Astrocyte (in vitro differentiated cells and primary cell): Measurements from ENCODE around the gene CSMD2.

ENCODE experiments used
- CTCF ChIP-seq: IDR thresholded peaks from 2 replicates; pipeline ENCODE4 v1.5.1; 2011; ENCODE audit warnings: low read depth, mild to moderate bottlenecking, inconsistent platforms, low read length, moderate library complexity; ENCODE audit not compliant: insufficient read depth
- EZH2 ChIP-seq: IDR thresholded peaks from 2 replicates; pipeline ENCODE4 v1.6.1; 2012; ENCODE audit warnings: mild to moderate bottlenecking, low read length, inconsistent platforms; ENCODE audit not compliant: insufficient read depth

DNA sequence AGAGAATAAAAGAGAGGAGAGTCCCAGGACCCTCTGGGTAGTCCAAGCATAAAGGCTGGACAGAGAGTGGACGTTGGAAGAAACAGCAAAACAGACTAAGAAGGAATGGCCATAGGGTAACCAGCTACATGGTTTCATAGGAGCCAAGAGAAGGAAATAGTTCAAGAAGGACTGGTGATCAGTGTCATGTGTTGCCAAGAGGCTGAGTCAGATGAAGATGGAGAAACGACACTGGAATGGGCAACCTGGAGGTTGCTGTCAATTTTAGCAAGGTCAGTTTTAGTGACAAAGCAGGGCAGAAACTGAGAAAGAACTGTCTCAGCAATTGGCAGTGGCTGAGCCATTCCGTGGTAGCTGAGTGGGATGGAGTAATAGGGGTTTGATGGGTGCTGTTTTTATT is 259.8 kb downstream of the CSMD2 start:
- TF ChIP-seq CTCF (no peak), EZH2 (no peak)
